GM12892 (cell line): Measurements from ENCODE around the gene ARSJ.
"Not testable (repeated sequence)": the region's sequence is repeated elsewhere in the genome, so short reads cannot be mapped to it uniquely, and the experiment has no call there.

Experiments used
- POLR2A ChIP-seq: IDR thresholded peaks from 2 replicates; pipeline ENCODE4 v1.6.1; 2011; ENCODE audit warnings: low read depth, low read length, control low read depth
- POLR2AphosphoS5 ChIP-seq: IDR thresholded peaks from 2 replicates; pipeline ENCODE4 v1.6.1; 2011; ENCODE audit warnings: low read depth, low read length, control low read depth
- TAF1 ChIP-seq: IDR thresholded peaks from 2 replicates; pipeline ENCODE4 v1.6.1; 2011; ENCODE audit warnings: low read depth, mild to moderate bottlenecking, control low read depth, low read length, borderline replicate concordance

- not testable (repeated sequence) for TF ChIP-seq POLR2AphosphoS5, POLR2A, TAF1
These were observed 33.8 kb upstream of the ARSJ start for GRCh38 chr4:114013201-114013600.
